Common myeloid progenitor, CD34-positive (primary cell): Measurements from ENCODE around the gene GSN.

Experiments
- CTCF ChIA-PET: fragments of 350-600 bp; sonication (Branson Sonifier 250); formaldehyde crosslinking; loops from one replicate; lab custom pipeline; 2021; ENCODE audit warnings: antibody characterized with exemption; lab: Charles Lee
- POLR2A ChIA-PET: fragments of 350-600 bp; sonication (Branson Sonifier 250); formaldehyde crosslinking; loops from one replicate; lab custom pipeline; 2021; ENCODE audit warnings: antibody characterized with exemption; lab: Charles Lee
- DNase-seq, 3 donors: peaks; one replicate each; pipeline versions ENCODE4 v3.0.0 to v3.0.0-alpha.2; 2013
- H3K27ac ChIP-seq, 2 experiments: 1 replicate in 1 of 2; 2 replicates in 1 of 2; pipeline ENCODE4 v1.7.0; 2013; ENCODE audit warnings: inconsistent platforms in 2 of 2, low read length in 2 of 2, mild to moderate bottlenecking in 2 of 2, low read depth in 1 of 2, moderate library complexity in 1 of 2; ENCODE audit not compliant: severe bottlenecking in 2 of 2, insufficient read depth in 1 of 2, poor library complexity in 1 of 2
- H3K27me3 ChIP-seq, 5 experiments: replicated peaks in 2 of 5; 1 replicate in 3 of 5; 2 replicates in 2 of 5; pipeline versions ENCODE4 v1.6.1 to v1.7.0; 2013; ENCODE audit warnings: low read length in 4 of 5, mild to moderate bottlenecking in 2 of 5, moderate library complexity in 2 of 5, inconsistent platforms in 1 of 5; ENCODE audit not compliant: insufficient read depth in 5 of 5, control insufficient read depth in 4 of 5
- H3K36me3 ChIP-seq, 4 experiments: 1 replicate in 2 of 4; 2 replicates in 2 of 4; pipeline versions ENCODE4 v1.6.1 to v1.7.0; 2013; ENCODE audit warnings: low read length in 3 of 4, control low read depth in 1 of 4, mild to moderate bottlenecking in 1 of 4; ENCODE audit not compliant: control insufficient read depth in 4 of 4, insufficient read depth in 4 of 4
- H3K4me1 ChIP-seq, 4 experiments: 1 replicate in 3 of 4; 2 replicates in 1 of 4; pipeline versions ENCODE4 v1.6.1 to v1.7.1; 2013; ENCODE audit warnings: low read length in 3 of 4, mild to moderate bottlenecking in 3 of 4, control low read depth in 1 of 4, inconsistent platforms in 1 of 4, moderate library complexity in 1 of 4; ENCODE audit not compliant: control insufficient read depth in 4 of 4, insufficient read depth in 4 of 4; ENCODE audit errors: control extremely low read depth in 1 of 4
- H3K4me3 ChIP-seq, 7 experiments: 1 replicate in 4 of 7; 2 replicates in 3 of 7; pipeline versions ENCODE4 v1.5.1 to v1.7.0; 2013; ENCODE audit warnings: mild to moderate bottlenecking in 7 of 7, low read length in 6 of 7, moderate library complexity in 6 of 7, inconsistent platforms in 2 of 7, low read depth in 2 of 7, control low read depth in 1 of 7; ENCODE audit not compliant: insufficient read depth in 4 of 7, control insufficient read depth in 1 of 7; ENCODE audit errors: extremely low read depth in 1 of 7
- H3K9me3 ChIP-seq, 5 experiments: 1 replicate in 4 of 5; 2 replicates in 1 of 5; pipeline versions ENCODE4 v1.6.1 to v1.7.1; 2013; ENCODE audit warnings: low read length in 4 of 5, mild to moderate bottlenecking in 2 of 5, inconsistent platforms in 1 of 5, low read depth in 1 of 5, moderate library complexity in 1 of 5; ENCODE audit not compliant: control insufficient read depth in 4 of 5, insufficient read depth in 2 of 5; ENCODE audit errors: control extremely low read depth in 1 of 5
- WGBS: methylation state at CpG from one replicate; pipeline ENCODE4 v1.1.5; 2013; ENCODE audit not compliant: insufficient coverage; 5-methylcytosine and 5-hydroxymethylcytosine counted together

Gene GSN

GRCh38 chr9:121298016-121298538 is 30.1 kb downstream of the GSN start:
- WGBS: 100% methylated on average over 3 of the region's 7 CpGs
- ChIA-PET CTCF (interaction anchor here (0.7 to 2.9 kb wide), 13 partner anchors 8 to 181 kb away, joined by 3 to 23 read pairs (median 6); no protein-coding TSS in a partner anchor), POLR2A (interaction anchor here (2.0 kb wide), 1 partner anchor 19 kb away, joined by 6 read pairs; no protein-coding TSS in a partner anchor)
- Histone ChIP-seq H3K27me3 (peaks cover 0 to 2% (median 0%) of the 10 kb centered on the region in 5 experiments), H3K27ac (no peak overlapping the region), H3K4me1 (peaks cover 4 to 44% (median 36%) of the 10 kb centered on the region in 4 experiments), H3K36me3 (peaks cover 0 to 10% (median 4%) of the 10 kb centered on the region in 4 experiments), H3K9me3 (no peaks in the 10 kb centered on the region), H3K4me3 (peak overlapping the region in 1 of 7 experiments; percentile 81)
- DNase-seq: no peak

- WGBS: 38% methylated on average over 11 of the region's 13 CpGs
- POLR2A ChIA-PET: interaction anchor here (0.6 to 2.0 kb wide), 2 partner anchors 20 to 85 kb away, joined by 4 to 6 read pairs; no protein-coding TSS in a partner anchor
- H3K36me3 ChIP-seq: peaks cover 0 to 18% (median 11%) of the 10 kb centered on the region in 4 experiments
- peak overlapping the region in 6 of 7 experiments; percentile 50 to 83 (median 68) for H3K4me3 ChIP-seq
- DNase-seq: peak in 1 of 3 donors; percentile 45
- H3K4me1 ChIP-seq: peaks cover 4 to 42% (median 34%) of the 10 kb centered on the region in 4 experiments
- peak overlapping the region in 1 of 2 experiments; percentile 36 for H3K27ac ChIP-seq
- CTCF ChIA-PET: interaction anchor here (1.1 to 2.9 kb wide), 15 partner anchors 9 to 88 kb away, joined by 3 to 23 read pairs (median 6); partner anchors contain the start of gene GSN
- H3K9me3 ChIP-seq: no peaks in the 10 kb centered on the region
- peaks cover 0 to 2% (median 0%) of the 10 kb centered on the region in 5 experiments for H3K27me3 ChIP-seq
These were observed 30.9 kb downstream of the GSN start for GRCh38 chr9:121298689-121299466.

- Histone ChIP-seq H3K4me3 (peak overlapping the region; percentile 49 to 83 (median 60)), H3K27ac (peak overlapping the region in 1 of 2 experiments; percentile 27), H3K36me3 (peaks cover 3 to 26% (median 18%) of the 10 kb centered on the region in 4 experiments), H3K27me3 (peaks cover 0 to 2% (median 0%) of the 10 kb centered on the region in 5 experiments), H3K9me3 (no peaks in the 10 kb centered on the region), H3K4me1 (peaks cover 4 to 36% (median 31%) of the 10 kb centered on the region in 4 experiments)
- under 1% methylated on average over 66 of the region's 74 CpGs for WGBS
- DNase-seq: peak; percentile 29 to 72 (median 56)
- ChIA-PET POLR2A (interaction anchor here (0.6 to 2.0 kb wide), 2 partner anchors 21 to 84 kb away, joined by 4 to 6 read pairs; no protein-coding TSS in a partner anchor), CTCF (interaction anchor here (1.0 to 2.9 kb wide), 14 partner anchors 10 to 86 kb away, joined by 3 to 23 read pairs (median 6); partner anchors contain the start of gene GSN)
These were observed 31.7 kb downstream of the GSN start for GRCh38 chr9:121299467-121300282.

- peaks cover 0 to 2% (median 0%) of the 10 kb centered on the region in 5 experiments for H3K27me3 ChIP-seq
- peaks cover 4 to 34% (median 22%) of the 10 kb centered on the region in 4 experiments for H3K36me3 ChIP-seq
- WGBS: 63% methylated on average over 9 of the region's 13 CpGs
- DNase-seq: no peak
- ChIA-PET CTCF (interaction anchor here (0.9 to 1.8 kb wide), 9 partner anchors 12 to 100 kb away, joined by 3 to 8 read pairs (median 4); no protein-coding TSS in a partner anchor), POLR2A (no interaction called here)
- H3K4me3 ChIP-seq: peak overlapping the region; percentile 49 to 83 (median 60)
- peaks cover 4 to 36% (median 31%) of the 10 kb centered on the region in 4 experiments for H3K4me1 ChIP-seq
- H3K9me3 ChIP-seq: no peaks in the 10 kb centered on the region
- H3K27ac ChIP-seq: peak overlapping the region in 1 of 2 experiments; percentile 27
These were observed 32.5 kb downstream of the GSN start for GRCh38 chr9:121300283-121301119.

- ChIA-PET CTCF (interaction anchor here (1.0 to 1.7 kb wide), 4 partner anchors 11 to 99 kb away, joined by 3 to 5 read pairs (median 4); no protein-coding TSS in a partner anchor), POLR2A (no interaction called here)
- no peak overlapping the region for H3K4me3 ChIP-seq
- DNase-seq: no peak
- H3K27me3 ChIP-seq: peaks cover 0 to 2% (median 0%) of the 10 kb centered on the region in 5 experiments
- WGBS: 99% methylated on average over 10 of the region's 11 CpGs
- H3K36me3 ChIP-seq: peaks cover 4 to 34% (median 22%) of the 10 kb centered on the region in 4 experiments
- H3K4me1 ChIP-seq: peaks cover 4 to 32% (median 30%) of the 10 kb centered on the region in 4 experiments
- no peaks in the 10 kb centered on the region for H3K9me3 ChIP-seq
- H3K27ac ChIP-seq: no peak overlapping the region
These were observed 33.9 kb downstream of the GSN start for GRCh38 chr9:121301881-121302286.
